ENCODE measurements around the gene SMARCAL1.
"Not testable (repeated sequence)": the region's sequence is repeated elsewhere in the genome, so short reads cannot be mapped to it uniquely, and the experiment has no call there.

SMARCAL1 gene

DNA sequence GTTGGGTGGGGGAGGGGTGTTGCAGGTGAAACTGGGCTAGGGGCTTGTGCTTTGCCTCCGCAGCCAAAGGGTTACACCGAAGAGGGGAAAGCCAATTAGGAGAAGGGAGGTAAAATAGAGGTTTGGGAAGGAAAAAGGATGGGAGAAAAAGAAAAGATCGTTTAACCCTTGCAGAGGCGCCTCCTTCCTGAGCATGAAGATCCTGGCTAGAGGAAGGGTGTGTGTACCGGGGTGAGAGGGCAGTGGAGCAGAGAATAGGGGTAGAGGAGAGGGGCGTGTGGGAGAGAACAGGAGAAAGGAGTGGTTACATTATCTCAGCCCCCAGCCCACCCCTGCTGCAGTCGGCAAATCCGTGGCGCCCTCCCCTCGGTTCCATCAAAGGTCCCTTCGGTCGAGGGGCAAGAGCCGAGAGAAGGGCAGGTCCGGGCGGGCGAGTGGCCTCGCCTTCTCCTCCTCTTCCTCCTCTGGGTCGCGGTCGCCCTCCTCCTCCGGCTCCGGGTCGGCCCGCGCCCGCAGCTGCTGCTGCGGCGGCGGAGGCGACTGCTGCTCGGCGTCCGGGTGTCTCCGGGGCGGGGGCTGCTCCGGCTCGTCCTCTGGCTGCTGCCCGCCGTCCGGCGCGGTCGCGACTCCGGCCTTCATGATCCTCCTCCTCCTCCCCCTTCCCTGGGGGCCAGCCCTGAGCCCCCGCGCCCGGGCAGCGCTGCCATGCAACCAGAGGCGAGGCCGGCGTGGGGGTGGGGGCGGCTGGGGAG, 41.1 kb upstream of the SMARCAL1 start:
- TF ChIP-seq, protein P1, sequence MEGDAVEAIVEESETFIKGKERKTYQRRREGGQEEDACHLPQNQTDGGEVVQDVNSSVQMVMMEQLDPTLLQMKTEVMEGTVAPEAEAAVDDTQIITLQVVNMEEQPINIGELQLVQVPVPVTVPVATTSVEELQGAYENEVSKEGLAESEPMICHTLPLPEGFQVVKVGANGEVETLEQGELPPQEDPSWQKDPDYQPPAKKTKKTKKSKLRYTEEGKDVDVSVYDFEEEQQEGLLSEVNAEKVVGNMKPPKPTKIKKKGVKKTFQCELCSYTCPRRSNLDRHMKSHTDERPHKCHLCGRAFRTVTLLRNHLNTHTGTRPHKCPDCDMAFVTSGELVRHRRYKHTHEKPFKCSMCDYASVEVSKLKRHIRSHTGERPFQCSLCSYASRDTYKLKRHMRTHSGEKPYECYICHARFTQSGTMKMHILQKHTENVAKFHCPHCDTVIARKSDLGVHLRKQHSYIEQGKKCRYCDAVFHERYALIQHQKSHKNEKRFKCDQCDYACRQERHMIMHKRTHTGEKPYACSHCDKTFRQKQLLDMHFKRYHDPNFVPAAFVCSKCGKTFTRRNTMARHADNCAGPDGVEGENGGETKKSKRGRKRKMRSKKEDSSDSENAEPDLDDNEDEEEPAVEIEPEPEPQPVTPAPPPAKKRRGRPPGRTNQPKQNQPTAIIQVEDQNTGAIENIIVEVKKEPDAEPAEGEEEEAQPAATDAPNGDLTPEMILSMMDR (IDR thresholded peaks at IDR 0.05; ENCODE audit: low read depth, low read length), result no peak
- peak overlapping the region; percentile 55 to 71 for H3K4me3 ChIP-seq (replicated peaks in 1 of 2; ENCODE audit: low read depth in 2 of 2, low read length in 2 of 2)
- no peak for DNase-seq (ENCODE audit: low read depth in 2 of 2)

DNA sequence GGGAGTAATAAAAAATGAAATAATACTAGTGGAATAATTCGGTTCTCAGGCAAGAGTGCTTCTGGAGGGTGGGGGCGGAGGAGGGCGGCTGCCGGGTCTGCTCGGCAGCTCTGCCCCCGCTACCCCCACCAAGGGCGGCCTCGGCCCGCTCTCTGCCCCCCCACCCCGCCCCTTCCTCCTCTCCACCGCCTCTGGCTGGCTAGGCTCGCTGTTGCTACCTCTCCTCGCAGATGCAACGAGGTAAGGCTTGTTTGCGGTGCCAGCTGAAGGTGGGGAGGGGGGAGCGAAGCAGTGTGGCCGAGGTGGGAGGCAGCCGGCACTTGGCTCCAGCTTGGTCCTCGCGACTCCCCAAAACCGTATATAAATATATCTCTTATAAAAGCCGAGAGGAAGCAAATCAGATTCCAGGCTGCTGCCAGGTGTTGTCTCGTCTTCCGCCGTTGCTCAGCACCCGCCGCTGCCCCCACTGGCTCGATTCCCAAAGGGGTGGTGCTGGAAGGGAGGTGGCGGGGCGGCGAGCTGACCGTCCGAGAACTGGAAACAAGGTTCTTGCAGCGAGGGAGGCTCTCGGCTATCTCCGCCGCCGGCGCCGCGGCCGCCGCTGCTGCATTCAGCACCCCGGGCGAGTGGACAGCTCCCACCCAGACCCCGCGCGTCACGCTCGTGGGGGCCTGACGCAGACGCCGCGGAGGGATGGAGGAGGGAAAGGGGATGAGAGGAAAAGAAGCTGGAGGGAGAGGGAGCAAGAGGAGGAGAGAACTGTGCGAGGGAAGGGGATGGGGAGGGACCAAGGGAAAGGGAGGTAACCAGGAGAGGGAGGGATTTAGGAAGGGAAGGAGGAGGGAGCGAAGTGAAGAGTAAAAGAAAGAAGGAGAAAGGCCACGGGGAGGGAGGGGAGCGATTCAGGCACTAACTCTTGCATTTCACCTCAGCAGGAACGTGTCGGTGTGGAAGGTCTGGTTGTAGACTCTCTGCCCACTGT, 40.3 kb upstream of the SMARCAL1 start, which contains the start of gene MARCHF4:
Gene MARCHF4 (minus strand): TSS at position 763 of the 982 bp plus-strand sequence. CDS start 2,223 bp downstream, outside the sequence.
- peak within 1 kb of the TSS; percentile 55 to 71 for H3K4me3 ChIP-seq (replicated peaks in 1 of 2; ENCODE audit: low read depth in 2 of 2, low read length in 2 of 2)
- TF ChIP-seq, protein P1 (IDR thresholded peaks at IDR 0.05; ENCODE audit: low read depth, low read length), result no peak

DNA sequence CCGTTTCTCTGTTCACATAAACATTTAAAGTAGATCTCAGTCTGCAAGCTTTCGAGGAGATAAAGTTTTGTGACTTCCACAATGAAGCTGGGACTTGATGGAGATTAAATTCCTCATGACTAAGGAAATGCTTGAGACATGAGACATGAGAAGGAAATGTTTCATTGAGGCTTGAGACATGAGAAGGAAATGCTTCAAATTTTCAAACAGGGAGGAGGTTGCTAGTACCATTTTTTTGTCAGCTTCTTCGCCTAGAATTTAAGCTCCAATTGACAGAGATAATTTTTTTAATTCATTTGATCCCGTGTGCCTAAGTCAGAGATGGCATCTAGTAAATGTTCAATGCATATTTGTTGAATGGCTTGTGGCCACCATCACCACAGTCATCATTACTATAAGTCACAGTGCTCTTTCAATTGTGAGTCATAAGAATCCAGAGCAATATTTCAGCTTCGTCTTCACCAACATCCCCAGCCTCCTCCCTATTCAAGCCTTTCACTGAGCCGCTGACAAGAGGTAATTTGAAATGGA, 39.5 kb upstream of the SMARCAL1 start:
- TF ChIP-seq, protein P1 (IDR thresholded peaks at IDR 0.05; ENCODE audit: low read depth, low read length), result no peak
- H3K4me3 ChIP-seq (replicated peaks in 1 of 2; ENCODE audit: low read depth in 2 of 2, low read length in 2 of 2), result peak overlapping the region; percentile 32 to 71
- peak; percentile 84 to 94 for DNase-seq (ENCODE audit: low read depth in 2 of 2)

More for the DNA sequence above, 40.3 kb upstream of the SMARCAL1 start, which contains the start of gene MARCHF4:
- peak; percentile 90 to 92 for DNase-seq (ENCODE audit: low read depth in 2 of 2)

DNA sequence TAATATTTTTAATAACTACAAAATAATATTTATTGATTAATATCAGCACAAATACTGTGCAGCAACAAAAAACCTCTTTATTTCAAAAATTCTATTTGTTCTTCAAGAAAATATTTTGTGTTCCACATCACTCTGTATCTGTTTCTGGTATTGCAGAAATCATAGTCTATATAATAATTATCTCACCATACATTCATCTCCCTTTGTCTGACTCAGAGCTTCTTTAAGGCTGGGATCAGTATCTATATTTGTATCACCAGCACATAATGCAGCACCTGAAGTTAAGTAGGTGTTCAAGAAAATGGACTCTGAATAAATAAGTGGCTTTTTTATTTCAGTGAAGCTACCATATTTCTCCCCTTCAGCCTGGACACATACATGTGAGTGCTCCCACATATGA, 38.4 kb upstream of the SMARCAL1 start:
- H3K4me3 ChIP-seq (replicated peaks in 1 of 2; ENCODE audit: low read depth in 2 of 2, low read length in 2 of 2), result no peak overlapping the region
- TF ChIP-seq, protein P1 (IDR thresholded peaks at IDR 0.05; ENCODE audit: low read depth, low read length), result no peak
- DNase-seq (ENCODE audit: low read depth in 2 of 2), result no peak

DNA sequence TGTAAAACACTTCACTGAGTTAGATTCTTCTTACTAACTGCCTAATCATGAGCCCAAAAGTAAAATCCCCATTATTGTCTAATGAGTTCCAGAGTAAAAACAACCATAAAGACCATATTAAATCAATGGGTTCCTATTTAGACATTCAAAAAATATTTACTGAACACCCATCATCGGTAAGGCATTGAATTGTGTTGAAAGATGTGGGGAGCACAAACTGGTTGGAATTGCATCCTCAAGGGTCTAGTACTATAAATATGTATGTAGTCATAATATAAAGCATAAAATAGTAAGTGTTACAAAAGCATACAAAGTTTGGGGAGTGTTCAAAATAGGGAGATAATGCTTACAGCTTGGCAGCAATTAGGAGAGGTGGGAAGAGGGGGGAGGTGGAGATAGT, 37.0 kb upstream of the SMARCAL1 start:
- TF ChIP-seq, protein P1 (IDR thresholded peaks at IDR 0.05; ENCODE audit: low read depth, low read length), result no peak
- DNase-seq (ENCODE audit: low read depth in 2 of 2), result peak in 1 of 2 donors; percentile 17
- no peak overlapping the region for H3K4me3 ChIP-seq (replicated peaks in 1 of 2; ENCODE audit: low read depth in 2 of 2, low read length in 2 of 2)

DNA sequence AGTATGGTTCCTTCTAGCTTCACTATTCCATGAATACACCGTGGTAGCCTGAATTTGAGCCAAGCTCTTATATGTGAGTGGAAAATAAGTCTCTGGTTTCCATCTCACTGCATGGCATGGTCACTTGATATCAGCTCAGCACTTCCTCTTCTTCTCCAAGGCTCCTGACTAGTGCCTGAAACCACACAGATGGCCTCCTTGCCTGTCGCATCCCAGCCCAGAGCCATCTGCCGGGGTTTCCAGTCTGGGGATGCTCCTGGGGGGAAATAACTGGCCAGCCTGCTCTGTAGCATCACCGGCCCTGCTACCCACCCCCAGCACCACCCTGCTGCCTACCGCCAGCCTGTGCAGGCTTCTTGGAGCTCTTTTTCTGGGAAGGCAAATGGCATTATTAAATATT, 32.3 kb upstream of the SMARCAL1 start:
- peak in 1 of 2 donors; percentile 14 for DNase-seq (ENCODE audit: low read depth in 2 of 2)
- TF ChIP-seq, protein P1 (IDR thresholded peaks at IDR 0.05; ENCODE audit: low read depth, low read length), result no peak
- no peak overlapping the region for H3K4me3 ChIP-seq (replicated peaks in 1 of 2; ENCODE audit: low read depth in 2 of 2, low read length in 2 of 2)

DNA sequence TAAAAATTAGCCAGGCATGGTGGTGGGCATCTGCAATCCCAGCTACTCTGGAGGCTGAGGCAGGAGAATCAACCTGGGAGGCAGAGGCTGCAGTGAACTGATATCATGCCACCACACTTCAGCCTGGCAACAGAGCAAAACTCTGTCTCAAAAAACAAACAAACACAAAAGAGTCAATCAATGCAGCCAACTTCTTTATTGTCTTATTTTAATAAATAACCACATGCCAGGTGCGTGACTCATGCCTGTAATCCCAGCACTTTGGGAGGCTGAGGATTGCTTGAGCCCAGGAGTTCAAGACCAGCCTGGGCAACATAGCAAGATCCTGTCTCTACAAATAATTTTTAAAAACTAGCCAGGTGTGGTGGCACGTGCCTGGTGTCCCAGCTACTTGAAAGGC, 27.9 kb upstream of the SMARCAL1 start:
- H3K4me3 ChIP-seq (replicated peaks in 1 of 2; ENCODE audit: low read depth in 2 of 2, low read length in 2 of 2); DNase-seq (ENCODE audit: low read depth in 2 of 2): not testable (repeated sequence)

Data from cardiac fibroblast (primary cell).